BE2C (cell line): ENCODE results near the gene FAM83G.

Experiments
- DNase-seq: peaks from one replicate; pipeline ENCODE4 v3.0.0-alpha.2; 2020
- H3K27me3 ChIP-seq: fragments of 250-450 bp; sonication (Bioruptor Pico); 2 replicates; pipeline ENCODE4 v1.5.1; 2020; ENCODE audit warnings: mild to moderate bottlenecking
- H3K36me3 ChIP-seq: fragments of 250-450 bp; sonication (Bioruptor Pico); 2 replicates; pipeline ENCODE4 v1.5.1; 2020; ENCODE audit warnings: mild to moderate bottlenecking
- H3K4me1 ChIP-seq: fragments of 250-450 bp; sonication (Bioruptor Pico); 2 replicates; pipeline ENCODE4 v1.5.1; 2020
- H3K4me3 ChIP-seq: 2 replicates; pipeline ENCODE4 v1.5.1; 2011; ENCODE audit warnings: low read depth, low read length
- H3K9me3 ChIP-seq: fragments of 250-450 bp; sonication (Bioruptor Pico); 2 replicates; pipeline ENCODE4 v1.5.1; 2020
- TF ChIP-seq, protein P1 (sequence below): IDR thresholded peaks from 2 replicates; pipeline ENCODE4 v1.5.1; 2012; ENCODE audit warnings: mild to moderate bottlenecking, low read depth, low read length

Gene FAM83G

DNA sequence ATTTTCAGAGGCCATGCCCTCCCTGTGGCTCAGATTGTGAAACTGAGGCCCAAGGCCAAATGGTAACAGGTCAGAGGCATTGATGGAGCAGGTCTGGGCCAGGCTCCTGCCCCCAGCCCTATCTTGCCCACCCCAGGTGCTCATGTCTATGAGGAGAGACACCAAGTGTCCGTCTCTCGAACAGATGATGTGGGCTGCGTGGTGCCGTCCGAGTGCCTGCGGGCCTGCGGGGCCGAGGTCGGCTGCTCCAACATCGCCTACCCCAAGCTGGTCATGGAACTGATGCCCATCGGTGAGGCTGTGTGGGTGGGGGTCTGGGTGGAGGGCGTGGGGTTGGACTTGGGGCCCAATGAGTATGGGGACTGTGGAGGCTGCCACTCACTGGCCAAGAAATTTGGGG, 8.7 kb upstream of the FAM83G start:
- Histone ChIP-seq H3K4me1 (no peaks in the 10 kb centered on the region), H3K4me3 (no peak overlapping the region), H3K27me3 (no peaks in the 10 kb centered on the region), H3K9me3 (no peaks in the 10 kb centered on the region), H3K36me3 (no peaks in the 10 kb centered on the region)
- DNase-seq: no peak
- TF ChIP-seq, protein P1, sequence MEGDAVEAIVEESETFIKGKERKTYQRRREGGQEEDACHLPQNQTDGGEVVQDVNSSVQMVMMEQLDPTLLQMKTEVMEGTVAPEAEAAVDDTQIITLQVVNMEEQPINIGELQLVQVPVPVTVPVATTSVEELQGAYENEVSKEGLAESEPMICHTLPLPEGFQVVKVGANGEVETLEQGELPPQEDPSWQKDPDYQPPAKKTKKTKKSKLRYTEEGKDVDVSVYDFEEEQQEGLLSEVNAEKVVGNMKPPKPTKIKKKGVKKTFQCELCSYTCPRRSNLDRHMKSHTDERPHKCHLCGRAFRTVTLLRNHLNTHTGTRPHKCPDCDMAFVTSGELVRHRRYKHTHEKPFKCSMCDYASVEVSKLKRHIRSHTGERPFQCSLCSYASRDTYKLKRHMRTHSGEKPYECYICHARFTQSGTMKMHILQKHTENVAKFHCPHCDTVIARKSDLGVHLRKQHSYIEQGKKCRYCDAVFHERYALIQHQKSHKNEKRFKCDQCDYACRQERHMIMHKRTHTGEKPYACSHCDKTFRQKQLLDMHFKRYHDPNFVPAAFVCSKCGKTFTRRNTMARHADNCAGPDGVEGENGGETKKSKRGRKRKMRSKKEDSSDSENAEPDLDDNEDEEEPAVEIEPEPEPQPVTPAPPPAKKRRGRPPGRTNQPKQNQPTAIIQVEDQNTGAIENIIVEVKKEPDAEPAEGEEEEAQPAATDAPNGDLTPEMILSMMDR: no peak

DNA sequence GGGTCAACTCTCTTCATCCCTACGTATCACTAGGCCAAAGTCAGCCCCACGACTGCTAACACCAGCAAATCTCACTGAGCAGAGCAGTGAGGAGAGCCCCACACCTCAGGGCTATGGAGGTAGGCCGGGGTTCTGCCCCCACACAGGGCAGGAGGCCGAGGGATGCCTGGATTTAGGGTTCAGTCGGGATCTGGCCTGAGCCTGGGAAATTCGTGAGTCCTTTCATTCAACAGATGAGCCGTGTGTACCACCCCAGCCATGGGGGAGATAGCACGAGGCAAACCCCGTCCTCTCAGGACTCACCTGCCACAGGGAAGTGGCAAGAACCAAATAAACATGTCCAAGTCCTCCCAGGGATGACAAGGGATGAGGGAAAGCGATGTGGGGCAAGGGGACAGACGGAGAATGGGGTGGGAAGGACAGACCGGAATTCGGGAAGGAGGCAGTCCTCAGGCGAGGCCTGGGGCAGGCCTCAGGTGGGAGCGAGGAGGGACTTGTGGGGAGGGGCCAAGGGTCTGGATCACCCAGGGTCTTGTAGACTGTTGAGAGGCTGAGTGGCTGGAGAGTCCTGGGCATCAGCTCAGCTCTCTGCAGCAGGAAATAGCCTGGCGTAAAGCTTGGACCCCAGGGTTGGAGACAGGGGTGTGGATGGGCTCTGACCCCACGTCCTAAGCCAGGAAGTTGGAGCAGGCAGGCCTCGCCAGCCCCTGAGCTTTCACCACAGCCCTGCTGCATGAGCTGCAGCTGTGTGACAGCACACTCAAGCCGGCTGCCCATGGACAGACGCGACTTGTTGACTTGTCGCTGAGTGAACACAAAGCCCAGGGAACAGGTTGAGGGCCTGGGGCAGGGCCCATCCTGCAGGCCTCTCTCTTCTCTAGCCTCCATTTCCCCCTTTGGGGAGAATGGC, 7.9 kb upstream of the FAM83G start:
- Histone ChIP-seq H3K4me3 (no peak overlapping the region), H3K4me1 (no peaks in the 10 kb centered on the region), H3K36me3 (no peaks in the 10 kb centered on the region), H3K27me3 (no peaks in the 10 kb centered on the region), H3K9me3 (no peaks in the 10 kb centered on the region)
- no peak for DNase-seq
- TF ChIP-seq, protein P1: no peak

DNA sequence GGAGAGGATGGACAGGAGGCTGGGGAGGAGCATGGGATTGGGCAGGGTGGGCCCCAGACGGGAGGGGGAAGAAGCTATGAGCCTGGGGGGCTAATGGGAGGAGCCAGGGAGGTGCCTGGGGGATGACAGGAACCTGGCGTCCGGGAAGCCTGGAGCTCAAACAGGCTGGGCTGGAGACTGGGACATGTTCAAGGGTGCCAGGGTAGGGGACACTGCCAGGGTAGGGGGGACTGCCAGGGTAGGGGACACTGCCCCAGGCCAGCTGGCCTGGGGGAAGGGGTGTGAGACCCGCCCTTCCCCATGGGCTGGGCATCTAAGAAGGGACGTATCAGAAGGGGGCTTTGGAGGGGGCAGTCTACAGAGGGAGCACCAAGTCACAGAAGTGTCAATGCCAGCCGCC, 7.0 kb upstream of the FAM83G start:
- no peak for DNase-seq
- no peaks in the 10 kb centered on the region for H3K4me1 ChIP-seq
- H3K4me3 ChIP-seq: no peak overlapping the region
- H3K27me3 ChIP-seq: no peaks in the 10 kb centered on the region
- TF ChIP-seq, protein P1: no peak
- H3K36me3 ChIP-seq: no peaks in the 10 kb centered on the region
- H3K9me3 ChIP-seq: no peaks in the 10 kb centered on the region

DNA sequence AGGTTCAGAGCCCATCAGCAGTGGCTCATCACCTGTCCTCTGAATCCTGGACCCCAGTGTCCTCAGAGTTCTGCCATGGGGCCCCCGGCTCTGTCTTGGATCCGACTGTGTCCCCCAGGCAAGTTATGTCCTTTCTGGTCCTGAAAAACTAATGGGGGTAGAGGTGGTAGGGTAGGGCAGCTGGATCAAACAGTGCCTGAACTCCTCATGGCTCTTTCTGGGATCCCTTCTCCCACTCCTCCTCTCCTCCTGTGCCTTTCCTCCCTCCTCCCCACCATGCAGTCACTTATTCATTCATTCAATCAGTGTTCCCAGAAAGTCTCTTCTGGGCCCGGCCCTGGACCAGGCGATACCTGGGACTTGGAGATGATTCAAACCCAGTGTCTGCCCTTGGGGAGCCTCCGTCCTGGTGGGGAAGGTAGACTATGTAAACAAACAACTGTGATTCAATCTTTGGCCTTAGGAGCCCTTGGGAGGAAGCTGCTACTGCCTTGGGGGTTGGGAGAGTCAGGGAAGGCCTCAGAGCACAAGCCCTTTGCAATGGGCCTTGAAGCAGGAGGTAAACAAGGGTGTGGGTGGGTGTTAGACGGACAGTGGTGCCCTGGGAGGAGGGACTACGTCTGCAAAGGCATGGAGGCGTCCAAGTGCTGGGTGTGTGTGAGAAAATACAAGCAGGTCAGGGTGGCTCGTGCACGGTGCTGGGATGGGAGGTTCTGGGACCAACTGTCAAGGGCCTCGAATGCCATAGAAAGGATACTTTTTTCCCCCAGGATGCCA, 6.4 kb upstream of the FAM83G start:
- H3K36me3 ChIP-seq: no peaks in the 10 kb centered on the region
- DNase-seq: no peak
- no peaks in the 10 kb centered on the region for H3K27me3 ChIP-seq
- H3K4me3 ChIP-seq: no peak overlapping the region
- H3K9me3 ChIP-seq: no peaks in the 10 kb centered on the region
- TF ChIP-seq, protein P1: no peak
- H3K4me1 ChIP-seq: no peaks in the 10 kb centered on the region

DNA sequence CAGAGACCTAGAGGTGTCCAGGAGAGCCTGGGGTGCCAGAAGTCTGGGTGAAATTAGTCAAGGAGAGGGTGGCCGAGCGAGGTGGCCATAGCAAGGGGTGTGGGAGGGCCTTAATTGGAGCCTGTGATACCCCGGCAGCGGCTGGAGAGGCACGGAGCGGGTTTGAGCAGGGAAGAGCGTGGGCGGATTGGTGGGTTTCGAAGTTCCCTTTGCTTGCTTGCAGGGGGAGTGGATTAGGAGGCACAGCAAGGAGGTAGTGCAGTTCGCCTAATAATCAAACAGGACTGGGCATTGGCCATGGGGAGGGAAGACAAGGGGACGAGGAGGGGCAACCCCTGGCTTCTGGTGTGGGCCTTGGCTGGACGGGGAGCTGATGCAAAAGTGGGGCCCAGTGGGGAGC, 5.4 kb upstream of the FAM83G start:
- no peaks in the 10 kb centered on the region for H3K27me3 ChIP-seq
- H3K4me1 ChIP-seq: no peaks in the 10 kb centered on the region

More for the DNA sequence above, 5.4 kb upstream of the FAM83G start:
- Histone ChIP-seq H3K4me3 (no peak overlapping the region), H3K36me3 (no peaks in the 10 kb centered on the region), H3K9me3 (no peaks in the 10 kb centered on the region)
- TF ChIP-seq, protein P1: no peak
- DNase-seq: no peak
